Measurements from ENCODE around the gene SUPT3H. TPM values are rescaled to one million over a fixed set of nuclear protein-coding genes. Genes with fewer than 3 reads are reported as not detected.
"Not testable (repeated sequence)": the region's sequence is repeated elsewhere in the genome, so short reads cannot be mapped to it uniquely, and the experiment has no call there.

Gene SUPT3H
- total RNA-seq, 6 experiments from 2014 or later: 0.95 to 2.8 (median 2.0) TPM

- DNase-seq (no peak), ATAC-seq (no peak)
- TF ChIP-seq POLR2A (IDR thresholded peaks at IDR 0.05): no peak
- TF ChIP-seq, protein P1, sequence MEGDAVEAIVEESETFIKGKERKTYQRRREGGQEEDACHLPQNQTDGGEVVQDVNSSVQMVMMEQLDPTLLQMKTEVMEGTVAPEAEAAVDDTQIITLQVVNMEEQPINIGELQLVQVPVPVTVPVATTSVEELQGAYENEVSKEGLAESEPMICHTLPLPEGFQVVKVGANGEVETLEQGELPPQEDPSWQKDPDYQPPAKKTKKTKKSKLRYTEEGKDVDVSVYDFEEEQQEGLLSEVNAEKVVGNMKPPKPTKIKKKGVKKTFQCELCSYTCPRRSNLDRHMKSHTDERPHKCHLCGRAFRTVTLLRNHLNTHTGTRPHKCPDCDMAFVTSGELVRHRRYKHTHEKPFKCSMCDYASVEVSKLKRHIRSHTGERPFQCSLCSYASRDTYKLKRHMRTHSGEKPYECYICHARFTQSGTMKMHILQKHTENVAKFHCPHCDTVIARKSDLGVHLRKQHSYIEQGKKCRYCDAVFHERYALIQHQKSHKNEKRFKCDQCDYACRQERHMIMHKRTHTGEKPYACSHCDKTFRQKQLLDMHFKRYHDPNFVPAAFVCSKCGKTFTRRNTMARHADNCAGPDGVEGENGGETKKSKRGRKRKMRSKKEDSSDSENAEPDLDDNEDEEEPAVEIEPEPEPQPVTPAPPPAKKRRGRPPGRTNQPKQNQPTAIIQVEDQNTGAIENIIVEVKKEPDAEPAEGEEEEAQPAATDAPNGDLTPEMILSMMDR (IDR thresholded peaks at IDR 0.05): no peak
- intact Hi-C loops (cut with DNase I): no loop called here
- no peaks in the 10 kb centered on the region for H3K9me3 ChIP-seq
- H3K27me3 ChIP-seq: no peaks in the 10 kb centered on the region
- no peak overlapping the region for H3K27ac ChIP-seq
- no peaks in the 10 kb centered on the region for H3K36me3 ChIP-seq
- H3K4me1 ChIP-seq: no peaks in the 10 kb centered on the region
- no peak overlapping the region for H3K4me3 ChIP-seq
These were observed 463.6 kb downstream of the SUPT3H start for GRCh38 chr6:44914141-44914540.

- TF ChIP-seq, protein P1 (IDR thresholded peaks at IDR 0.05): no peak
- no peak for TF ChIP-seq POLR2A (IDR thresholded peaks at IDR 0.05)
- no peaks in the 10 kb centered on the region for H3K27me3 ChIP-seq
- 71% methylated on average over 2 of the region's 2 CpGs for WGBS (ENCODE audit: insufficient coverage, low coverage, low lambda C conversion rate, missing lambda C conversion rate)
These were observed 471.0 kb downstream of the SUPT3H start for GRCh38 chr6:44906761-44907160.

DNA sequence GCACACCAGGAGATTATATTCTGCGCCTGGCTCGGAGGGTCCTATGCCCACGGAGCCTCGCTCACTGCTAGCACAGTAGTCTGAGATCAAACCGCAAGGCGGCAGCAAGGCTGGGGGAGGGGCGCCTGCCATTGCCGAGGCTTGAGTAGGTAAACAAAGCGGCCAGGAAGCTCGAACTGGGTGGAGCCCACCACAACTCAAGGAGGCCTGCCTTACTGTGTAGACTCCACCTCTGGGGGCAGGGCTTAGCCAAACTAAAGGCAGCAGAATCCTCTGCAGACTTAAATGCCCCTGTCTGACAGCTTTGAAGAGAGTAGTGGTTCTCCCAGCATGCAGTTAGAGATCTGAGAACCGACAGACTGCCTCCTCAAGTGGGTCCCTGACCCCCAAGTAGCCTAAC, 477.4 kb downstream of the SUPT3H start:
- intact Hi-C loops (cut with DNase I); H3K9me3 ChIP-seq; DNase-seq; H3K27me3 ChIP-seq; H3K4me3 ChIP-seq; ATAC-seq; H3K4me1 ChIP-seq; H3K36me3 ChIP-seq; H3K27ac ChIP-seq: not testable (repeated sequence)
- WGBS (ENCODE audit: insufficient coverage, low coverage, low lambda C conversion rate, missing lambda C conversion rate): 74% methylated on average over 7 of the region's 11 CpGs

More at GRCh38 chr6:44906761-44907160, 471.0 kb downstream of the SUPT3H start:
- H3K36me3 ChIP-seq: no peaks in the 10 kb centered on the region
- no peaks in the 10 kb centered on the region for H3K4me1 ChIP-seq
- DNase-seq (no peak), ATAC-seq (no peak)
- no peak overlapping the region for H3K4me3 ChIP-seq
- no peaks in the 10 kb centered on the region for H3K9me3 ChIP-seq
- intact Hi-C loops (cut with DNase I): no loop called here
- no peak overlapping the region for H3K27ac ChIP-seq

- no peak for TF ChIP-seq POLR2A (IDR thresholded peaks at IDR 0.05)
- TF ChIP-seq, protein P1 (IDR thresholded peaks at IDR 0.05): no peak
- no peak overlapping the region for H3K4me3 ChIP-seq
- ATAC-seq: no peak
- no peaks in the 10 kb centered on the region for H3K4me1 ChIP-seq
- H3K36me3 ChIP-seq: no peaks in the 10 kb centered on the region
- intact Hi-C loops (cut with DNase I): no loop called here
- no peaks in the 10 kb centered on the region for H3K9me3 ChIP-seq
- no peak overlapping the region for H3K27ac ChIP-seq
- no peaks in the 10 kb centered on the region for H3K27me3 ChIP-seq
- 89% methylated on average over 1 of the region's 10 CpGs for WGBS (ENCODE audit: insufficient coverage, low coverage, low lambda C conversion rate, missing lambda C conversion rate)
- DNase-seq: peak in 1 of 3 donors; percentile 48
These were observed 479.3 kb downstream of the SUPT3H start for GRCh38 chr6:44898296-44898930.

- Histone ChIP-seq H3K27me3 (no peaks in the 10 kb centered on the region), H3K4me3 (no peak overlapping the region), H3K4me1 (no peaks in the 10 kb centered on the region), H3K9me3 (no peaks in the 10 kb centered on the region), H3K27ac (no peak overlapping the region), H3K36me3 (no peaks in the 10 kb centered on the region)
- ATAC-seq (no peak), DNase-seq (no peak)
- intact Hi-C loops (cut with DNase I): no loop called here
- no peak for TF ChIP-seq POLR2A (IDR thresholded peaks at IDR 0.05)
- TF ChIP-seq, protein P1 (IDR thresholded peaks at IDR 0.05): no peak
These were observed 480.4 kb downstream of the SUPT3H start for GRCh38 chr6:44897316-44897715.

Measured in right lobe of liver (tissue), 6 donors.